DMS 273 (cell line): ENCODE data around the gene ZNF683.
A peak's percentile ranks its signal among the peaks of the same experiment; 100 is the strongest.
"Not testable (repeated sequence)": the region's sequence is repeated elsewhere in the genome, so short reads cannot be mapped to it uniquely, and the experiment has no call there.

Experiments
- DNase-seq: peaks from one replicate; lab custom pipeline; 2025; ENCODE audit not compliant: unreplicated experiment; lab: John Stamatoyannopoulos, UW

Gene ZNF683

GRCh38 chr1:26337206-26337535, 35.4 kb downstream of the ZNF683 start:
- DNase-seq = no peak

- DNase-seq = peak; percentile 74
Measured at GRCh38 chr1:26336477-26337205, 35.9 kb downstream of the ZNF683 start.

- no peak for DNase-seq
Measured at GRCh38 chr1:26335774-26336476, 36.6 kb downstream of the ZNF683 start.

GRCh38 chr1:26333312-26333711, 39.2 kb downstream of the ZNF683 start:
- not testable (repeated sequence) for DNase-seq

- no peak for DNase-seq
Measured at GRCh38 chr1:26330276-26330675, 42.3 kb downstream of the ZNF683 start.

- DNase-seq = not testable (repeated sequence)
Measured at GRCh38 chr1:26329380-26329779, 43.2 kb downstream of the ZNF683 start.

GRCh38 chr1:26328597-26328996, 44.0 kb downstream of the ZNF683 start:
- DNase-seq = no peak

- peak; percentile 48 for DNase-seq
Measured at GRCh38 chr1:26327956-26328362, 44.6 kb downstream of the ZNF683 start.

GRCh38 chr1:26324550-26324949, 48.0 kb downstream of the ZNF683 start:
- no peak for DNase-seq

- DNase-seq = no peak
Measured at GRCh38 chr1:26323382-26323781, 49.2 kb downstream of the ZNF683 start.

- no peak for DNase-seq
Measured at GRCh38 chr1:26322042-26322331, 50.6 kb downstream of the ZNF683 start.

GRCh38 chr1:26321315-26322041, 51.1 kb downstream of the ZNF683 start:
- peak; percentile 95 for DNase-seq

GRCh38 chr1:26320896-26321295, 51.7 kb downstream of the ZNF683 start:
- no peak for DNase-seq

GRCh38 chr1:26318338-26319064, 54.0 kb downstream of the ZNF683 start:
- DNase-seq = peak; percentile 71

- DNase-seq = no peak
Measured at GRCh38 chr1:26317612-26318337, 54.8 kb downstream of the ZNF683 start, which contains the start of gene CD52. TSS of gene CD52 (plus strand) at chr1:26317958. CDS start at chr1:26318018, 60 bp downstream.

GRCh38 chr1:26317146-26317545, 55.4 kb downstream of the ZNF683 start:
- no peak for DNase-seq

- DNase-seq = no peak
Measured at GRCh38 chr1:26315874-26316850, 56.4 kb downstream of the ZNF683 start.

GRCh38 chr1:26314501-26314900, 58.0 kb downstream of the ZNF683 start:
- no peak for DNase-seq
